Measurements from ENCODE around the gene ITM2A. TPM values are rescaled to one million over a fixed set of nuclear protein-coding genes. Genes with fewer than 3 reads are reported as not detected.

The ITM2A gene
- 100 to 1,000 TPM in 1 of 3 donors, 10 to 100 TPM in 2; 63.6 to 149 (median 81.2) TPM for total RNA-seq

- TF ChIP-seq POLR2A (IDR thresholded peaks at IDR 0.05) (no peak), CTCF (IDR thresholded peaks at IDR 0.05) (no peak), POLR2AphosphoS5 (IDR thresholded peaks at IDR 0.05) (no peak)
- H3K27ac ChIP-seq: peak within 1 kb of the TSS; percentile 62 to 87
- H3K27me3 ChIP-seq: peaks cover 0 to 21% of the 10 kb centered on the region in 2 donors
- peak; percentile 27 to 49 for DNase-seq (ENCODE audit: low spot score in 2 of 2)
- no peaks in the 10 kb centered on the region for H3K9me3 ChIP-seq
- intact Hi-C loops (cut with DNase I; ENCODE audit: low total_unique reads): no loop called here
- H3K4me3 ChIP-seq: peak within 1 kb of the TSS; percentile 48 to 60 (median 58)
- H3K36me3 ChIP-seq: no peaks in the 10 kb centered on the region
- H3K4me1 ChIP-seq: no peaks in the 10 kb centered on the region
These were observed at the start of gene ITM2A for GRCh38 chrX:79366873-79367749. Gene ITM2A, minus strand, starts transcription at chrX:79367334. Its CDS starts 119 bp downstream, at chrX:79367215.

DNA sequence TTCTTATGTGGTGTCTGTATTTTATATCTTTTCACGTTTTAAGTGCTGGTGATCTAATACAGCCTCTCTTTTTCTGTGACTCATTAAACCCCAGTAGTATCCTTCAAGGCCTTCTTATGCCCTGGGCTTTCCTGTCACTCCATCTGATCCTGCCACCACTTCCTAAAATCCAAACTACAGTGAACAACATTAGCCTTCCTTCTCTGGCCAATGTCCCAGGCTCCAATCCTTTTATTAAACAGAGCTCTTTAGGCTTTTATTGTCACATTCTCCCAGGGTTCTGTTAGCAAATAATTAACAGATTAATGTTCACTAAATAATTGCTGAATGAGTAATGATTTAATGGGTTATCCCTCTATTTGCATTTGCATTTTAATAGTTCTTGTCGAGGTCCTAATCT lies 47.9 kb upstream of the ITM2A start:
- TF ChIP-seq CTCF (IDR thresholded peaks at IDR 0.05) (no peak), POLR2A (IDR thresholded peaks at IDR 0.05) (no peak), POLR2AphosphoS5 (IDR thresholded peaks at IDR 0.05) (no peak)
- intact Hi-C loops (cut with DNase I; ENCODE audit: low total_unique reads): no loop called here
- no peak for DNase-seq (ENCODE audit: low spot score in 2 of 2)

GRCh38 chrX:79413963-79414362 lies 46.8 kb upstream of the ITM2A start:
- TF ChIP-seq CTCF (IDR thresholded peaks at IDR 0.05) (no peak), POLR2A (IDR thresholded peaks at IDR 0.05) (no peak), POLR2AphosphoS5 (IDR thresholded peaks at IDR 0.05) (no peak)
- Histone ChIP-seq H3K36me3 (no peaks in the 10 kb centered on the region), H3K4me3 (no peak overlapping the region), H3K27me3 (peaks cover 0 to 6% of the 10 kb centered on the region in 2 donors), H3K4me1 (no peaks in the 10 kb centered on the region), H3K27ac (no peak overlapping the region), H3K9me3 (no peaks in the 10 kb centered on the region)
- intact Hi-C loops (cut with DNase I; ENCODE audit: low total_unique reads): no loop called here
- no peak for DNase-seq (ENCODE audit: low spot score in 2 of 2)

More for the DNA sequence above, 47.9 kb upstream of the ITM2A start:
- Histone ChIP-seq H3K27ac (no peak overlapping the region), H3K4me3 (no peak overlapping the region), H3K27me3 (peaks cover 0 to 6% of the 10 kb centered on the region in 2 donors), H3K9me3 (no peaks in the 10 kb centered on the region), H3K36me3 (no peaks in the 10 kb centered on the region), H3K4me1 (no peaks in the 10 kb centered on the region)

DNA sequence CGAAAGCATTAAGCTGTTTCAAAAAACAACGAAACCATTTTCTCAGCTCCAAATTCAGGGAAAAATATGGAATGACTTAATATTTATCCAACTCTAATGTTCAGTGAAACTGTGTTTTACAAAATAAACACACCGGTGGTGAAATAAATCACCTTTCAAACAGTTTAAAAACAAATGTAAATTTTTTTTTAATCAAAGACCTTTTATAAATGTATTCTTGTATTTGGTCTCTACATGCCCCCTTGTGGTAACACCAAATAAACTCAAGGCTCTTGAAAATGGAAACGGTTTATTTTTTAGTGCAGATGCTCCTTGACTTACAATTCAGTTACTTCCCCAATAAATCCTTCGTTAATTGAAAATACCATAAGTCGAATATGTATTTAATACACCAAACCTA lies 45.8 kb upstream of the ITM2A start:
- Histone ChIP-seq H3K4me1 (no peaks in the 10 kb centered on the region), H3K9me3 (no peaks in the 10 kb centered on the region), H3K4me3 (peak overlapping the region; percentile 23 to 48 (median 30)), H3K27me3 (peaks cover 0 to 6% of the 10 kb centered on the region in 2 donors), H3K27ac (no peak overlapping the region), H3K36me3 (no peaks in the 10 kb centered on the region)
- DNase-seq (ENCODE audit: low spot score in 2 of 2): no peak
- intact Hi-C loops (cut with DNase I; ENCODE audit: low total_unique reads): no loop called here
- TF ChIP-seq POLR2AphosphoS5 (IDR thresholded peaks at IDR 0.05): no peak
- no peak for TF ChIP-seq POLR2A (IDR thresholded peaks at IDR 0.05)
- peak in 2 of 3 donors; percentile 23 to 37 for TF ChIP-seq CTCF (IDR thresholded peaks at IDR 0.05)

GRCh38 chrX:79412166-79412565 lies 45.0 kb upstream of the ITM2A start:
- TF ChIP-seq CTCF (IDR thresholded peaks at IDR 0.05): no peak
- TF ChIP-seq POLR2AphosphoS5 (IDR thresholded peaks at IDR 0.05): no peak
- TF ChIP-seq POLR2A (IDR thresholded peaks at IDR 0.05): no peak
- Histone ChIP-seq H3K36me3 (no peaks in the 10 kb centered on the region), H3K27ac (peak overlapping the region in 1 of 2 donors; percentile 25), H3K27me3 (peaks cover 0 to 6% of the 10 kb centered on the region in 2 donors), H3K4me3 (no peak overlapping the region), H3K9me3 (no peaks in the 10 kb centered on the region), H3K4me1 (no peaks in the 10 kb centered on the region)
- no peak for DNase-seq (ENCODE audit: low spot score in 2 of 2)
- intact Hi-C loops (cut with DNase I; ENCODE audit: low total_unique reads): no loop called here
